OCI-M1 (cell line): ENCODE results near the gene ITIH5.
"Not testable (repeated sequence)": the region's sequence is repeated elsewhere in the genome, so short reads cannot be mapped to it uniquely, and the experiment has no call there.

Source experiments
- DNase-seq: peaks from one replicate; lab custom pipeline; 2025; lab: John Stamatoyannopoulos, UW

The ITIH5 gene

GRCh38 chr10:7687228-7687907, 20.6 kb upstream of the ITIH5 start:
- peak; percentile 94 for DNase-seq

DNA sequence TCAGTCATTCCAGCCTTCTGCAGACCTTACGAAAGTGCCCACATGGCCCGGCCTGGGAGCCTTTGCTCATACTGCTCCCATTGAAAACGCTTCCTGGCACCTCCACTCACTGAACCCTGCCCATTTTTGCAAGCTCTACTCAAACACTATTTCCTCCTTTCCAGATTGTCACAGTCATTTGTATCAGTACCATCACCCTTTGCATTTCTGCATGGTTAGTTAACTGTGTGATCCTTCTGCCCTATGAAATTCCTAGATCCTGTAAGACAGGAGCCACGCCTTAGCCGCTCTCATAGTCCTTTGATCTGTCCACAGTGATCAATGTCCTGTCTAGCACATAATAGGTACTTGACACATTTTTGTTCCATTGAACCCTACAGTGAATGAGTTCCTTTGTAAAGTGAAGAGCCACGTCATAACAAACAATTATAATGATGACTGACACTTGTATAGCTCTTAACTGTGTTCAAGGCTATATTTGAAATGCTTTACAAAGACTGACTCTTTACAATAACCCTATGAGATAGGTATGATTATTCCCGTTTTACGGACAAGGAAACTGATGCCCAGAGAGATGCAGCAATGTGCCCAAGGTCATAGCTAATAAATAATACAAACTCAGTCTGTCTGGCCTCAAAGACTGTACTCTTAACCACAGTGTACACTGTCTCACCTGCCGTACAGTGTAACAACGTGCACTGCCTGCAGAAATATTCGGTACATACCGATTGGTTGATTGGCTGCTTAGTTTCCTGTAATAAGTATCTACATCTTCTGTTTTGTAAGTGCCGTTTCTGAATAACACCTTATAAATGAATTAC, 19.8 kb upstream of the ITIH5 start:
- peak; percentile 48 for DNase-seq

GRCh38 chr10:7680078-7680477, 13.3 kb upstream of the ITIH5 start:
- DNase-seq, result not testable (repeated sequence)

GRCh38 chr10:7679256-7679655, 12.5 kb upstream of the ITIH5 start:
- DNase-seq, result no peak

DNA sequence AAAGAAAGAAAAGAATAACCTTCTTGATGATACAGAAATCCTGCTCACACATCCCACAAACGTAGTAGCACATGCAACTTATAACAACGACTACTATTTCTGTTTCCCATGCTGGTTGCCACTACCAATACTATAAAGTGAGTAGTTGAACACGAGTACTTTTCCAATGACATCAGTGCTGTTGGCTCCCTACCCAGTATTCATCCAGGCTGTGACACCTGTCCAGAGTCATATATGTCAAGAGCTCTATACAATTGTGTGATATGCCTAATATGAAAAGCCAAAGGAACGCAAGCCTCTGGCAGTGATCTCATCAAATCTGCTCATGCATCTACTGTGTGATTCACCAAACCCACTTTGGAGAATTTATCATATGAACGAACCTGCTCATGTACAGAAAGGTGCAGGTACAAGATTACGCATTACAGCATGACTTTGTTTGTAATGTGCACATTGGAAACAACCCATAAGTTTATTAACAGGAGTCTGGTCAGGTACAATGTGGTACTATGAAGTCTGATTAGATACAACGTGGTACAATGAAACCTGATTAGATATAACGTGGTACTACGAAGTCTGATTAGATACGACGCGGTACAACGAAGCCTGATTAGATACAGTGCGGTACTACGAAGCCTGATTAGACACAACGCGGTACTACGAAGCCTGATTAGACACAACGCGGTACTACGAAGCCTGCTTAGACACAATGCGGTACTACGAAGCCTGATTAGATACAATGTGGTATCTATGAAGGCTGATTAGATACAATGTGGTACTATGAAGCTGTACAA, 5.8 kb upstream of the ITIH5 start:
- no peak for DNase-seq

- no peak for DNase-seq
These were observed 3.4 kb upstream of the ITIH5 start for GRCh38 chr10:7670157-7670556.

- no peak for DNase-seq
These were observed 736 bp upstream of the ITIH5 start for GRCh38 chr10:7667262-7668141.

GRCh38 chr10:7665767-7666166, 999 bp downstream of the ITIH5 start:
- no peak for DNase-seq

DNA sequence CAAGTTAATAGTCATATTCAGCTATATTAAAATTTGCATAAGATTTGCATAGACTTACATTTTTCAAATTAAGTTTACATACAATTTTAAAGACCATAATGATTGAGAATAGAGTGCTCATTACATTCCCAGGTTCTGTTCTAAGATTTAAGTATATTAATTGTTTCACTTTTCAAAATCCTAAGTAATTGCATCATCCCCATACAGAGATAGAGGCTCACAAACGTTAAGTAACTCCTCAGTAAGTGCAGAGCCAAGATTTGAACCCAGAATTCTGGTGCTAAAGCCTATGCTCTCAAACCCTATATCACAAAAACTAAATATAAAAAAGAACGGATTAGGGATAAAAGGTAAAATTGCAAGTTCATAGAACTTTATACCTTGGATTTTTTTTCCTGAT, 2.1 kb downstream of the ITIH5 start:
- DNase-seq, result no peak

GRCh38 chr10:7662522-7662921, 4.2 kb downstream of the ITIH5 start:
- DNase-seq, result no peak

DNA sequence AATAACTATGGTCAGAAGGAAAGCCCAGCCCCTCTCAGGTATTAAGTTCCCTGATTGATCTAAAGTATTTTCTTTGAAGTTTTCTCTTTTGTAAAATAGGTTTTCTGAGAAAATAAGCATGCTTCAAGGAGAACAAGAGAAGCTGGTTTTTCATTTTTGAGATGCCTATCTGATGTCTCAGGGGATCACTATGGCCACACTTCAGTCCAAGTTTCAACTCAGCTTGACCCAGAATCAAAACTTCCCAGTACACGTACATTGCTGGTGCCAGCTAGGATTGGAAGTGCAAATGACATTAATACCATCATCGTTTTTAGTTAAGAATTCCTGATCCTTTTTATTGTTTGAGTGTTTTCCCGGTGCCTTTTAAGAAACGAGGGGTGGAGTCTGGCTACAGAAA, 7.2 kb downstream of the ITIH5 start:
- no peak for DNase-seq

DNA sequence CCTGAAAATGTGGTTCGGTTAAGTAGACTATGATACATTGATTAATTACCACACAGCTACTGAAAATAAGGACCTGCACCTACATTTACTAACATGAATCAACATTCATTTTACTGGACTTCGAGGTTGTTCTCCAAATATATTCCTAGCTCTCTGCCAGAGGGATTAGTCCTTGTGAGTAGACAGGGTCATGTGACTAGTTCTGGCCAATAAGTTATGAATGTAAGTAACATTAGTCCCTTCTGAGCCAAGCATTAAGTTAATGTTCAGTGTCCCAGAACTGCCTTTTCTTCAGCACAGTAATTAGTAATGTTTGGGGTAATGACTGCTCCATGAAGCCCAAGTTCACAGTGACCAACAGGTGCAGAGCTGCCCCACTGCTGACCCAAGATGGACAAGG, 9.2 kb downstream of the ITIH5 start:
- no peak for DNase-seq

GRCh38 chr10:7657079-7657478, 9.7 kb downstream of the ITIH5 start:
- DNase-seq, result not testable (repeated sequence)

GRCh38 chr10:7651853-7652470, 14.8 kb downstream of the ITIH5 start:
- no peak for DNase-seq

DNA sequence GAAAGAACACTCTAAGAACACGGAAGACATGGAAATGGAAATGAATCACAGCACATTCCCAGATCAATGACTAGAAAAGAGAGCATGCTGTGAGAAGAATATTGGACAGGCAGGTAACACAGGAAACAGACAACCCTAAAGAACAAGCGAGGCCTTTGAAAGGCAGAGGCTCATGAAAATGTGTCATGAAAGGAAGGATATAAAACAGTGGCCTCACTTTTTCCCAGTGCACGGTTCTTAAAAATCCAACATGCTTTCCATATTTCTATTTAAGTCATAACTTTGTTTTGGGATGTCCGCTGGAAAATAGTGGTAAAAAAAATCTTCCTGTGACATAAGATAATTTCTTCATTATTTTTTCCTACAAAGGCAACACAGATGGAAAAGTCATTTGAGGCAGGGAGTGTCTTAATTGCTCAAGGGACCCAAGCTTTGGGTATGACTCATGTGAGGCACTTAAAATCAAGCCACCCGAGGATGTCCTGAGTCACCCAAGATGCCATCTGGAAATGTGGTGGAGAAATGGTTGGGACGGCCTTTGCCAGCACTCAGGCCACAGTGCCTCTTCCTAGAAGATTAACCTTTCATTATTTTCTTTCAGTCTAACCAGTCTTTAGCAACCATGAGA, 17.0 kb downstream of the ITIH5 start:
- DNase-seq, result no peak

- DNase-seq, result no peak
These were observed 19.6 kb downstream of the ITIH5 start for GRCh38 chr10:7647062-7647664.

DNA sequence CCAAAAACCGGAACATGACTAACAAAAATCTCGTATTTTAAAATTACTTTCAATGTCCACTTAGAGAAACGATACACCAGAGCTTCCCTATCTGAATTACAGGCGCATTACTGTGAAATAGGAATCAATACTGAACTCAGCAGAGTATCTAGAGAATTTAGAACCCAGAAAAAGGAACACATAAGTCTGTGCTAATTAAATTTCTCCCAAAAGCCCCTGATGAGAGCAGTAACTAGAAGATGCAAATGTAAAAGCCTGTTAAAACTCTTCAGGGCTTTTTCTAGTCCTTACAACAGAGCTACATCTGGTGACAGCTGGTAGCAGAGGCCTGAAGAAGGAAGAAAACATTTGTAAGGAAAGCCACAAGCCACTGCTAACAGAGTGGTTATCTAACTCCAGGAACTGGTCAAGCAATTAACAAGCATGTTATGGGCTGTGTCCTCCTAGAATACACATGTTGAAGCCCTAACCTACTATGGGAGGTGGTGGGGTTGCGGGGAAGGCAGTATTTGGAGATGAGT, 24.2 kb downstream of the ITIH5 start:
- no peak for DNase-seq

DNA sequence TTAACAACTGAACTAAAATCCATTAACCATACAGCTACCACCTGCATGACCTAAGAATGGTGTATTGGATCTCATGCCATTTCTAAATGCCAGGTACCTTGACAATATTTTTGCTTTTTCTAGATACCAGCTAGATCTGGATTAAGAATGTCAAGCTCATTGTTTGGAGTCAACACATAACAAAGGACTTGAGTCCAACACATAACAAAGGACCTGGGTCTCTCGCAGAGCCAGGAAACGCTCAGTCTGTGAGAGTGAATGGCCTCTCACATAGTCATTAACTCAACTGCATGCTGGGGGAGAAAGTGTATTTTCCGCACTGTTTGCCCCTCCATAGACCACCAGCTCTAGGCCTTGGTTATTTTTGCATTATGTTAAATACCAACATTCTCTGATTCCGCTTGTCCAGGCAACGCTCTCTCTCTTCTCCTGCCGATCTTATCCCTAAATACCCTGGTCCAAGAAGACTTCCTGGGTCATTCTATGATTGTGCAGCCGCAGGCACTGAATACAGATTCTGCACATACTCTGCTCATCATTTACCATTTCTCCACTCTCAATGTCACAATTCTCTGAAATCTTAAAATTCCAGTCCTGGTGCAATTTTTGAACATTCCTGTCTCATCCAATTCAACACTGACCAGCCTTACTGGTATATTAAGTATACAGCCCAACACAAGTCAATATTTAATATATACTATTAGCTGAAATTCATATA, 31.2 kb downstream of the ITIH5 start:
- no peak for DNase-seq

- DNase-seq, result no peak
These were observed 32.4 kb downstream of the ITIH5 start for GRCh38 chr10:7634142-7634894.
